ENCODE data around the gene NPHS1. TPM values are rescaled to one million over a fixed set of nuclear protein-coding genes. Genes with fewer than 3 reads are reported as not detected.

Gene NPHS1
- total RNA-seq, 4 donors from 2014 or later: not detected

DNA sequence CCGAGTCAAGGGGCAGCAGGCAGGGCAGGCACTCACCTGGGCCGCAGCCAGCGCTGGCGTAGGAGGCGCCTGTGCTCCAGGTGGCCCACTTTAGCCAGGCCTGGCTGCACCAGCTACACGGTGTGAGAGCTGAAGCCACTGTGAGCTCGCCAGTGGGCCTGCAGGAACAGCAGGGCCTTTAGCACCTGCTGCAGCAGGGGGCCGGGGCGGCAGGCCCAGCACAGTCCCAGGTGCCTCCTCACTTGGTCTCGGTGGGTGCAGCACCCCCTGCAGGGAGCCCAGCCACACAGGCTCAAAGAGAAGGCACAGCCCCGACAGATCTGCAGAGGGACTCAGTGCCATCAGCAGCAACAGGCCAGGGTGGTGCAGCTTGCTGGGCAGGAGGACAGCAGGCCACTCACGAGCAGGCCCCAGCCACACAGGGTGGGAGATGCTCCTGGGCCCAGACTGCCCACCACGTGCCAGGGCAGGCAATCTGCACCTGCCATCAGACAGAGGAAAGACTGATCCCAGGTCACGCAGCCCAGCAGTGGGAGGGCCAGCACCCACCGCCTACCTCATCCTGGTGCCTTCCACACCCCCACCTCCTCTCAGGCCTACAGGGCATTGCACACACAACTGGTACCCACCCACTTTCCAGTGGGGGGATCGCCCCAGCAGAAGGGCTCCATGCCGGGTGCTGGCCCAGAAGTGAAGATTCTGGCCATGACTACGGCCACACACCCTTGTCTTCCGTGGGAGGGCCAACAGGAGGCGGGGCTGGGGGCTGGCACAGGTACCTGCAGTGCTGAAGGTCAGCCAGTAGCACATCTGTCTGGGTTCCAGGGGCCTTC, 61.1 kb downstream of the NPHS1 start:
- TF ChIP-seq, protein P1, sequence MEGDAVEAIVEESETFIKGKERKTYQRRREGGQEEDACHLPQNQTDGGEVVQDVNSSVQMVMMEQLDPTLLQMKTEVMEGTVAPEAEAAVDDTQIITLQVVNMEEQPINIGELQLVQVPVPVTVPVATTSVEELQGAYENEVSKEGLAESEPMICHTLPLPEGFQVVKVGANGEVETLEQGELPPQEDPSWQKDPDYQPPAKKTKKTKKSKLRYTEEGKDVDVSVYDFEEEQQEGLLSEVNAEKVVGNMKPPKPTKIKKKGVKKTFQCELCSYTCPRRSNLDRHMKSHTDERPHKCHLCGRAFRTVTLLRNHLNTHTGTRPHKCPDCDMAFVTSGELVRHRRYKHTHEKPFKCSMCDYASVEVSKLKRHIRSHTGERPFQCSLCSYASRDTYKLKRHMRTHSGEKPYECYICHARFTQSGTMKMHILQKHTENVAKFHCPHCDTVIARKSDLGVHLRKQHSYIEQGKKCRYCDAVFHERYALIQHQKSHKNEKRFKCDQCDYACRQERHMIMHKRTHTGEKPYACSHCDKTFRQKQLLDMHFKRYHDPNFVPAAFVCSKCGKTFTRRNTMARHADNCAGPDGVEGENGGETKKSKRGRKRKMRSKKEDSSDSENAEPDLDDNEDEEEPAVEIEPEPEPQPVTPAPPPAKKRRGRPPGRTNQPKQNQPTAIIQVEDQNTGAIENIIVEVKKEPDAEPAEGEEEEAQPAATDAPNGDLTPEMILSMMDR (IDR thresholded peaks at IDR 0.05; ENCODE audit: low read depth): no peak

DNA sequence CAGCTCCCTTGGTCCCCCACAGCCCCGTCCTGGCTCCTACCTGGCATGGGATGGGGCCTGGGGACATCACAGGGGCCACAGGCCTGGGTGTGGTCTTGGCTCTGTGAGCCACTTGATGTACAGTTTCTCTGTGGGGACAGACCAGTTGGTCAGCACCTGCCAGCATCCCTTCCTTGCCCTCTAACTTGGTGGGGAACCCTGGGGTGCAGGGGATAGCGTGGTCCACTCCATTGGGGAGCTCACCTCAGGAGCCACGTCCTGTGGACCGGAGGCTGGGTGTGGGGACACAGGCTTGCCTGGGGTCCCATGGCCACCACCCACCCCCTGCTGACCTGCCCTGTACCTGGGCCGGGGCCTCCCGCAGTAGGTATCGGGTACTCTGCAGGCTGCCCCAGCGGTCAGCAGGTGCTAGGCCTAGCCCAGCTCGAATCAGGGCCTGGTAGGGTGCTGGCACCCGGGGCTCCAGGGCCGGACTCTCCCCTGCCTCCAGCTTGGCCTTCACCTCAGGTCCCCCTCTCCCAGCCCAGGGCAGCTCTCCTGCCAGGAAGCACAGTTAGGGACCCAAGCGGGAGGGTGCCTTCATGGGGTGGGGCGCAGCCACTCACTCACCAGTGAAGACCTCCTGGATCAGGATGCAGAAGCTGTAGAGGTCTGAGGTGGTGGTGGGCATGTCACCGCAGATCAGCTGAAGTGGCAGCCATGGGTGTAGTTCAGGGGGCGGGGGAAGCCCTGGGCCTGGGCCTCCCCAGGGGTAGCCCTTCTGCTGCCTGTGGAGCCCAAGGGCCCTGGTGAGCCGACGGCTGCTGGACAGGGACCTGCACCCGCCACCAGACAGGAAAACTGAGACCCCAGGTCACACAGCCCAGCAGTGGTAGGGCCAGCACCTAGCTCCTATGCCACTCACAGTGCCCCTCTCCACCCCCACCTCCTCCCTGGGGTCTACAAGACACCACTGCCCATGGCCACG, 62.0 kb downstream of the NPHS1 start:
- TF ChIP-seq, protein P1 (IDR thresholded peaks at IDR 0.05; ENCODE audit: low read depth): no peak

DNA sequence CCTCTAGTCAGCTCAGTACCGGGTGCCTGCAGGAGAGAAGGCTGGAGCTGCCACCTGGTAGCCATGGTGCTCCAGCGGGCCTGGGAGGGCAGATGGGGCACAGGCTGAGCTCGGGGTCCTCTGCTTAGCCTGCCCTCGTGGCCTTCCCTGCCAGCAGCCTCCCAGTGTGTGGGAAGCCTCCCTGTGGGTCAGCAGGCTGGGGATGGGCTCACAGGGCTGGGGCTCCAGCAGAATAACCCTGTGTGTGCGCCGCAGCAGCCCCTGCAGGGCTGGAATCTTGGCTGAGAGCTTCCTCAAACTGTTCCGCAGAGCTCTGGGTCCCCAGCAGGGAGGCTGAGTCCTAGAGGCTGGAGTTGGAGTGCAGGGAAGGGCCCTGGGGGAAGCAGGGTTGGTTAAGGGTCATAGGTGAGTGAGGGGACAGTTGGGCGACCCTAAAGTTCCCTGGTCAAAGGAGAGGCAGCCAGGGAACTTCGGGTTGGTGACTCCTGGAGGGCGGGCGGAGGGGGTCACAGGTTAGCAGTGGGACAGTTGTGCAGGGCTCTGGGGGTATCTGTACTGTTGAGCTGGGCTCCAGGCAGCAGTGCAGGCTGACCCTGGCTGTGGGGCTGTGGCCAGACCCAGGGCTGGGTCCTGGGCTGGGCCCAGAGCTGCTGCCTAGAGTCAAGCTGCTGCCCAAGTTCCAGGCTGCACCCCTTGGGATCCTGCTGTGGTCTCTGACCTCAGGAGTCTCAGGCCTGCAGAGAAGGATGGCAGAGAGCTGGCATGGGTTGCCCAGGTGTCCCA, 62.9 kb downstream of the NPHS1 start:
- TF ChIP-seq, protein P1 (IDR thresholded peaks at IDR 0.05; ENCODE audit: low read depth): no peak

DNA sequence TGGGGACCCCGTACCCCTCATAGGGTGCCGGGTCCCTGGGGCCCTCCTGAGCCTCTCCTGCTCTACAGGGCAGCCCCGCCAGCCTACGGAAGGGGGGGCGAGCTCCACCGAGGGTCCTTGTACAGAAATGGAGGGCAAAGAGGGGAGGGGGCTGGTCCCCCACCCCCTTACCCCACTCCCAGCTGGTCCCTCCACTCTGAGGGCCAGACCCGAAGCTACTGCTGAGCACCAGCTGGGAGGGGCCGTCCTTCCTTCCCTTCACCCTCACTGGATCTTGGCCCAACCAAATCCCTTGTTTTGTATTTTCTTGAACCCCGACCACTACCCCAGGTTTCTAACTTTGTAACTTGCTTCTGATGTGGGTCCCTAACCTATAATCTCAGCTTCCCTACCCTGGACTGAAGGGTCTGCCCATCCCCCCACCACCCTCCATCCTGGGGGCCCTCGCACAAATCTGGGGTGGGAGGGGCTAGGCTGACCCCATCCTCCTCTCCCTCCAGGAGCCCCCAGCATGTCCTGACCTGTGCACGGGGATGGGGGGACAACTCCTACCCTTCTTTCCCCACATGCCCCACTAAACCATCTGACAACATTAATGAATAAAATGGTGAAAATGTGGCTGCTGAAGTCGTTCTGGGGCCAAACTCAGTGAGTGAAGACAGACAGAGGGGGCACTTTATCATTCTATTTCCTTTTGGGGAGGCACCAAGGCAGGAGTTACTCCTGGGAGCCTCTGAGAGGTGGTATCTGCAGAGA, 63.9 kb downstream of the NPHS1 start:
- TF ChIP-seq, protein P1 (IDR thresholded peaks at IDR 0.05; ENCODE audit: low read depth): no peak

DNA sequence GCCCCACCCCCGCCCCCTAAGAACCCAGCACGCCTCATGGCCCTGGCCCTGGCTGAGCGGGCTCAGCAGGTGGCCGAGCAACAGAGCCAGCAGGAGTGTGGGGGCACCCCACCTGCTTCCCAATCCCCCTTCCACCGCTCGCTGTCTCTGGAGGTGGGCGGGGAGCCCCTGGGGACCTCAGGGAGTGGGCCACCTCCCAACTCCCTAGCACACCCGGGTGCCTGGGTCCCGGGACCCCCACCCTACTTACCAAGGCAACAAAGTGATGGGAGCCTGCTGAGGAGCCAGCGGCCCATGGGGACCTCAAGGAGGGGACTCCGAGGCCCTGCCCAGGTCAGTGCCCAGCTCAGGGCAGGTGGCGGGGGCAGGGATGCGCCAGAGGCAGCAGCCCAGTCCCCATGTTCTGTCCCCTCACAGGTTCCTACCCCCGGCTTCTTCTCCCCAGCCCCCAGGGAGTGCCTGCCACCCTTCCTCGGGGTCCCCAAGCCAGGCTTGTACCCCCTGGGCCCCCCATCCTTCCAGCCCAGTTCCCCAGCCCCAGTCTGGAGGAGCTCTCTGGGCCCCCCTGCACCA, 65.0 kb downstream of the NPHS1 start:
- TF ChIP-seq, protein P1 (IDR thresholded peaks at IDR 0.05; ENCODE audit: low read depth): no peak

Measured in subcutaneous adipose tissue (tissue), 4 donors.